Endothelial cell of umbilical vein (primary cell): ENCODE data around the gene PTMA. TPM values are rescaled to one million over a fixed set of nuclear protein-coding genes. Genes with fewer than 3 reads are reported as not detected.

Source experiments
- BruUV-seq: library from RNA; stranded (reverse); fragments of 400-500 nt; replicated peaks from 2 replicates; lab custom pipeline; 2021; lab: Mats Ljungman, UMichigan
- CTCF ChIA-PET: fragments of 300-600, 350-600 bp; sonication (Branson Sonifier 250); formaldehyde crosslinking; loops from one replicate; lab custom pipeline; 2021; ENCODE audit warnings: antibody characterized with exemption, inconsistent platforms; lab: Charles Lee
- POLR2A ChIA-PET: fragments of 300-600, 350-600 bp; sonication (Branson Sonifier 250); formaldehyde crosslinking; loops from one replicate; lab custom pipeline; 2021; ENCODE audit warnings: antibody characterized with exemption, inconsistent platforms; lab: Charles Lee
- DNase-seq: peaks from one replicate; pipeline ENCODE4 v3.0.0-alpha.2; 2011; ENCODE audit warnings: low read depth, low spot score
- FAIRE-seq: peaks from 2 replicates; lab custom pipeline; 2011; peaks lifted over from hg19 to GRCh38; lab: Jason Lieb, UNC
- H2AFZ ChIP-seq: 2 replicates; pipeline ENCODE4 v1.6.0; 2012; ENCODE audit warnings: low read depth, low read length, control low read depth, inconsistent platforms
- H3K27ac ChIP-seq: 2 replicates; pipeline ENCODE4 v1.5.1; 2011; ENCODE audit warnings: low read depth, mild to moderate bottlenecking, control low read depth, low read length, moderate library complexity; ENCODE audit not compliant: insufficient read depth
- H3K27me3 ChIP-seq, 2 experiments: 2 replicates each; pipeline versions ENCODE4 v1.6.0 to v1.6.1; 2011; ENCODE audit warnings: low read length in 2 of 2, mixed read lengths in 1 of 2; ENCODE audit not compliant: control insufficient read depth in 2 of 2, insufficient read depth in 2 of 2
- H3K36me3 ChIP-seq, 2 experiments: 2 replicates in 1 of 2; 3 replicates in 1 of 2; pipeline ENCODE4 v1.5.1; 2011; ENCODE audit warnings: low read length in 2 of 2, mild to moderate bottlenecking in 1 of 2, moderate library complexity in 1 of 2; ENCODE audit not compliant: control insufficient read depth in 2 of 2, insufficient read depth in 2 of 2; ENCODE audit errors: extremely low read depth in 1 of 2
- H3K4me1 ChIP-seq: 3 replicates; pipeline ENCODE4 v1.5.1; 2011; ENCODE audit warnings: mild to moderate bottlenecking, low read length; ENCODE audit not compliant: control insufficient read depth, insufficient read depth; ENCODE audit errors: extremely low read depth
- H3K4me2 ChIP-seq: 2 replicates; pipeline ENCODE4 v1.6.1; 2011; ENCODE audit warnings: low read length, control low read depth, mixed read lengths; ENCODE audit not compliant: insufficient read depth
- H3K4me3 ChIP-seq, 3 experiments: fragments of 200-600 bp in 1 of 3; sonication (generic), shearing (Covaris generic) in 1 of 3; replicated peaks in 1 of 3; 2 replicates each; pipeline ENCODE4 v1.5.1; 2011 to 2016; ENCODE audit warnings: control low read depth in 3 of 3, low read length in 3 of 3, mild to moderate bottlenecking in 2 of 3, inconsistent platforms in 1 of 3, low read depth in 1 of 3, moderate library complexity in 1 of 3; ENCODE audit not compliant: insufficient read depth in 1 of 3
- H3K79me2 ChIP-seq: 2 replicates; pipeline ENCODE4 v1.6.0; 2012; ENCODE audit warnings: low read length, inconsistent platforms; ENCODE audit not compliant: control insufficient read depth, insufficient read depth
- H3K9ac ChIP-seq: replicated peaks from 2 replicates; pipeline ENCODE3; 2011; ENCODE audit warnings: low read length, control low read depth; ENCODE audit not compliant: insufficient read depth; ENCODE audit errors: extremely low read depth
- H3K9me1 ChIP-seq: replicated peaks from 3 replicates; pipeline ENCODE4 v1.6.0; 2011; ENCODE audit warnings: mild to moderate bottlenecking, low read length; ENCODE audit not compliant: control insufficient read depth, insufficient read depth; ENCODE audit errors: extremely low read depth
- H3K9me3 ChIP-seq: replicated peaks from 2 replicates; pipeline ENCODE4 v1.5.1; 2012; ENCODE audit warnings: low read length, inconsistent platforms; ENCODE audit not compliant: control insufficient read depth, insufficient read depth
- H4K20me1 ChIP-seq: replicated peaks from 2 replicates; pipeline ENCODE3; 2011; ENCODE audit warnings: mild to moderate bottlenecking, low read length; ENCODE audit not compliant: control insufficient read depth, insufficient read depth; ENCODE audit errors: extremely low read depth
- EZH2 ChIP-seq: IDR thresholded peaks from 2 replicates; pipeline ENCODE4 v1.6.1; 2012; ENCODE audit warnings: borderline replicate concordance, low read depth, mild to moderate bottlenecking, moderate library complexity, low read length, inconsistent platforms; ENCODE audit not compliant: severe bottlenecking
- FOS ChIP-seq: IDR thresholded peaks from 2 replicates; pipeline ENCODE4 v1.6.1; 2011; ENCODE audit warnings: mild to moderate bottlenecking, low read length, moderate library complexity, borderline replicate concordance; ENCODE audit not compliant: insufficient read depth
- JUN ChIP-seq: IDR thresholded peaks from 2 replicates; pipeline ENCODE4 v1.6.1; 2011; ENCODE audit warnings: borderline replicate concordance, low read depth; ENCODE audit not compliant: insufficient read length, insufficient read depth
- MAX ChIP-seq: IDR thresholded peaks from 2 replicates; pipeline ENCODE4 v1.6.1; 2011; ENCODE audit not compliant: insufficient read depth, insufficient read length
- MYC ChIP-seq: IDR thresholded peaks from one replicate; pipeline ENCODE4 v1.6.1; 2011; ENCODE audit warnings: mild to moderate bottlenecking, low read depth, low read length
- POLR2A ChIP-seq: IDR thresholded peaks from 2 replicates; pipeline ENCODE4 v1.6.1; 2012; ENCODE audit warnings: low read depth, mild to moderate bottlenecking, control low read depth, low read length
- POLR2AphosphoS5 ChIP-seq: IDR thresholded peaks from 2 replicates; pipeline ENCODE4 v1.6.1; 2012; ENCODE audit warnings: low read depth, mild to moderate bottlenecking, control low read depth, low read length, moderate library complexity; ENCODE audit not compliant: insufficient read depth
- dilution Hi-C: fragments of 300-500 bp; cut with MboI; formaldehyde crosslinking; loops from one replicate; pipeline ENCODE4 v1.15.0; 2019; ENCODE audit warnings: low sequenced_read_pairs; ENCODE audit not compliant: extremely low pct_ligation_motif_present
- intact Hi-C: fragments of 100-400 bp; cut with micrococcal nuclease; formaldehyde crosslinking; loops from one replicate; pipeline ENCODE4 v1.10.0; 2022
- polyA plus RNA-seq, 4 experiments: library from polyadenylated mRNA; depleted of rRNA in 3 of 4; stranded (reverse) in 3 of 4; unstranded in 1 of 4; fragments of >200 nt; gene quantifications; 2 replicates each; pipeline versions ENCODE4 v1.2.1 to v1.2.3, GENCODE V29; 2011 to 2012; ENCODE audit warnings: missing spikeins in 1 of 4
- total RNA-seq: library from RNA; stranded (reverse); gene quantifications from 2 replicates; pipeline ENCODE4 v1.2.3, GENCODE V29; 2021

PTMA gene
- total and polyA plus RNA-seq, 2 donors (not counting 3 experiments of a cell fraction or from before 2014, with no cell fraction given), result 404 to 1,488 TPM

- TF ChIP-seq POLR2AphosphoS5 (no peak), POLR2A (no peak), JUN (no peak), MYC (no peak), EZH2 (no peak), FOS (no peak), MAX (no peak)
- no TSS peak for BruUV-seq
- dilution Hi-C loops, result no loop called here
Measured at GRCh38 chr2:231662811-231663457, 45.4 kb upstream of the PTMA start.

More at GRCh38 chr2:231662811-231663457, 45.4 kb upstream of the PTMA start:
- no peaks in the 10 kb centered on the region for H3K9me3 ChIP-seq
- no peak for DNase-seq
- H2AFZ ChIP-seq, result peak overlapping the region; percentile 41
- no peak for FAIRE-seq
- no peaks in the 10 kb centered on the region for H3K79me2 ChIP-seq
- POLR2A ChIA-PET, result no interaction called here
- intact Hi-C loops, result loop anchor here (1.0 to 2.0 kb wide), 4 partner anchors 18 to 49 kb away; no protein-coding TSS in a partner anchor
- H3K36me3 ChIP-seq, result no peaks in the 10 kb centered on the region
- H3K4me2 ChIP-seq, result peak overlapping the region; percentile 8
- H3K4me3 ChIP-seq, result peak overlapping the region in 2 of 3 experiments; percentile 1 to 21
- no peak overlapping the region for H3K9ac ChIP-seq
- H3K27ac ChIP-seq, result no peak overlapping the region
- H4K20me1 ChIP-seq, result no peaks in the 10 kb centered on the region
- H3K27me3 ChIP-seq, result no peaks in the 10 kb centered on the region
- peaks cover 24% of the 10 kb centered on the region for H3K4me1 ChIP-seq
- no peaks in the 10 kb centered on the region for H3K9me1 ChIP-seq
- CTCF ChIA-PET, result interaction anchor here (1.0 to 1.5 kb wide), 3 partner anchors 9 to 12 kb away, joined by 3 to 7 read pairs (median 4); no protein-coding TSS in a partner anchor
